Activated CD4-positive, alpha-beta T cell treated with anti-CD3 and anti-CD28 coated beads, Interleukin-2, amount 10 ng/mL, durations not matched to agents 24 days and 14 days (primary cell): ENCODE results near the gene RIMBP3B. TPM values are rescaled to one million over a fixed set of nuclear protein-coding genes. Genes with fewer than 3 reads are reported as not detected.
"Not testable (repeated sequence)": the region's sequence is repeated elsewhere in the genome, so short reads cannot be mapped to it uniquely, and the experiment has no call there.

Experiments
- DNase-seq: peaks from one replicate; pipeline ENCODE4 v3.0.0; 2022
- H3K27ac Mint-ChIP-seq: one replicate; pipeline ENCODE4 v1.8.0; 2022; ENCODE audit warnings: mild to moderate bottlenecking, mixed read lengths
- H3K27me3 Mint-ChIP-seq: one replicate; pipeline ENCODE4 v1.8.0; 2022; ENCODE audit warnings: mixed read lengths
- H3K36me3 Mint-ChIP-seq: one replicate; pipeline ENCODE4 v1.8.0; 2022; ENCODE audit warnings: low read depth, mild to moderate bottlenecking, mixed read lengths
- H3K4me1 Mint-ChIP-seq: one replicate; pipeline ENCODE4 v1.8.0; 2021; ENCODE audit warnings: mixed read lengths
- H3K4me3 Mint-ChIP-seq: one replicate; pipeline ENCODE4 v1.8.0; 2022; ENCODE audit warnings: mild to moderate bottlenecking, moderate library complexity, mixed read lengths
- H3K9me3 Mint-ChIP-seq: one replicate; pipeline ENCODE4 v1.8.0; 2021; ENCODE audit warnings: mixed read lengths
- intact Hi-C: fragments of 100-400 bp; cut with micrococcal nuclease; formaldehyde crosslinking; loops from one replicate; pipeline ENCODE4 v1.15.1; 2023
- total RNA-seq: library from RNA; stranded (reverse); gene quantifications from 2 replicates; pipeline ENCODE4 v1.2.3, GENCODE V29; 2022

The RIMBP3B gene
- total RNA-seq, 1 donor from 2014 or later: 0.26 TPM

GRCh38 chr22:21438013-21438412, 54.5 kb downstream of the RIMBP3B start:
- H3K9me3 Mint-ChIP-seq, H3K27me3 Mint-ChIP-seq, H3K27ac Mint-ChIP-seq, intact Hi-C loops, H3K36me3 Mint-ChIP-seq, H3K4me1 Mint-ChIP-seq, H3K4me3 Mint-ChIP-seq: not testable (repeated sequence)
- peak; percentile 45 for DNase-seq

Other genes with a start within 250 kb of the RIMBP3B start
- gene HIC2, start 33.6 kb downstream of the RIMBP3B start, total RNA-seq: 5.9 and 6.4 TPM in 2 replicates
- 0.50 and 0.54 TPM in 2 replicates for gene TMEM191C, start 83.6 kb downstream of the RIMBP3B start, total RNA-seq
- gene RIMBP3C, start 167.7 kb downstream of the RIMBP3B start, total RNA-seq: 0.19 and 0.26 TPM in 2 replicates
- gene UBE2L3, start 184.0 kb downstream of the RIMBP3B start, total RNA-seq: 62.1 and 63.3 TPM in 2 replicates
- gene YDJC, start 246.3 kb downstream of the RIMBP3B start, total RNA-seq: 54.2 and 56.1 TPM in 2 replicates
- gene CCDC116, start 249.0 kb downstream of the RIMBP3B start, total RNA-seq: 0.40 and 0.51 TPM in 2 replicates